HEK293 (cell line): ENCODE results near the gene PRADC1.

Experiments
- CTCF ChIA-PET: fragments of 350-600 bp; formaldehyde crosslinking; extraction: SDS; loops from one replicate; lab custom pipeline; 2021; ENCODE audit warnings: antibody characterized with exemption; lab: Yijun Ruan, JAX
- POLR2A ChIA-PET: fragments of 300-600 bp; formaldehyde crosslinking; extraction: SDS; loops from one replicate; lab custom pipeline; 2020; ENCODE audit warnings: antibody characterized with exemption, inconsistent platforms; lab: Yijun Ruan, JAX
- H3K27ac ChIP-seq: fragments of 200-500 bp; sonication (Bioruptor generic); 2 replicates; pipeline ENCODE4 v1.5.1; 2014; ENCODE audit warnings: low read depth, low read length, control low read depth, inconsistent platforms; ENCODE audit errors: extremely low read depth
- H3K36me3 ChIP-seq, 2 experiments: fragments of 200-500 bp in 1 of 2; sonication (Bioruptor generic) in 1 of 2; 1 replicate in 1 of 2; 2 replicates in 1 of 2; pipeline ENCODE4 v1.5.1; 2014 to 2017; ENCODE audit warnings: inconsistent platforms in 2 of 2, low read length in 2 of 2; ENCODE audit not compliant: control insufficient read depth in 2 of 2, insufficient read depth in 1 of 2
- H3K4me1 ChIP-seq: fragments of 200-500 bp; sonication (Bioruptor generic); 2 replicates; pipeline ENCODE4 v1.5.1; 2014; ENCODE audit warnings: mild to moderate bottlenecking, low read length, inconsistent platforms; ENCODE audit not compliant: control insufficient read depth, insufficient read depth
- H3K4me3 ChIP-seq: 2 replicates; pipeline ENCODE4 v1.5.1; 2011; ENCODE audit warnings: low read depth, mild to moderate bottlenecking, control low read depth, low read length, moderate library complexity
- H3K9me3 ChIP-seq: fragments of 200-500 bp; sonication (Bioruptor generic); 2 replicates; pipeline ENCODE4 v1.5.1; 2014; ENCODE audit warnings: low read depth, low read length, inconsistent platforms; ENCODE audit not compliant: control insufficient read depth, insufficient read depth
- GLI2 ChIP-seq: fragments of 450-650 bp; formaldehyde crosslinking; IDR thresholded peaks from 2 replicates; pipeline ENCODE4; 2017; ENCODE audit warnings: missing biosample characterization, missing genetic modification characterization, low read depth, borderline replicate concordance
- GLIS2 ChIP-seq: fragments of 450-650 bp; formaldehyde crosslinking; IDR thresholded peaks from 2 replicates; pipeline ENCODE4 v1.5.1; 2016; ENCODE audit warnings: missing biosample characterization, missing genetic modification characterization
- KLF16 ChIP-seq: fragments of 450-650 bp; formaldehyde crosslinking; IDR thresholded peaks from 2 replicates; pipeline ENCODE4 v1.5.1; 2017; ENCODE audit warnings: missing biosample characterization, missing genetic modification characterization
- OVOL3 ChIP-seq: fragments of 450-650 bp; formaldehyde crosslinking; IDR thresholded peaks from 2 replicates; pipeline ENCODE4 v1.5.1; 2016; ENCODE audit warnings: missing biosample characterization, missing genetic modification characterization
- PRDM6 ChIP-seq: fragments of 450-650 bp; formaldehyde crosslinking; IDR thresholded peaks from 2 replicates; pipeline ENCODE4 v1.5.1; 2017; ENCODE audit warnings: missing biosample characterization, missing genetic modification characterization
- SETDB1 ChIP-seq: IDR thresholded peaks from one replicate; pipeline ENCODE4 v1.6.1; 2017; ENCODE audit warnings: mild to moderate bottlenecking, low read length, moderate library complexity, mixed read lengths; ENCODE audit not compliant: insufficient read length
- ZBTB17 ChIP-seq: fragments of 450-650 bp; formaldehyde crosslinking; IDR thresholded peaks from 2 replicates; pipeline ENCODE4 v1.5.1; 2016; ENCODE audit warnings: missing biosample characterization, missing genetic modification characterization
- ZBTB21 ChIP-seq: fragments of 450-650 bp; formaldehyde crosslinking; IDR thresholded peaks from 2 replicates; pipeline ENCODE4 v1.5.1; 2017; ENCODE audit warnings: missing biosample characterization, missing genetic modification characterization
- ZNF280C ChIP-seq: fragments of 450-650 bp; formaldehyde crosslinking; IDR thresholded peaks from 2 replicates; pipeline ENCODE4 v1.5.1; 2016; ENCODE audit warnings: missing biosample characterization, missing genetic modification characterization
- ZNF335 ChIP-seq: fragments of 450-650 bp; formaldehyde crosslinking; conservative IDR thresholded peaks from 2 replicates; pipeline ENCODE4 v1.5.1; 2016; ENCODE audit warnings: missing biosample characterization, missing genetic modification characterization
- ZNF433 ChIP-seq: fragments of 450-650 bp; formaldehyde crosslinking; IDR thresholded peaks from 2 replicates; pipeline ENCODE4 v1.5.1; 2016; ENCODE audit warnings: missing biosample characterization, missing genetic modification characterization, low read depth
- ZNF600 ChIP-seq: fragments of 450-650 bp; formaldehyde crosslinking; IDR thresholded peaks from 2 replicates; pipeline ENCODE4 v1.5.1; 2016; ENCODE audit warnings: missing biosample characterization, missing genetic modification characterization
- ZNF610 ChIP-seq: fragments of 450-650 bp; formaldehyde crosslinking; IDR thresholded peaks from 2 replicates; pipeline ENCODE4 v1.5.1; 2016; ENCODE audit warnings: missing biosample characterization, missing genetic modification characterization, borderline replicate concordance
- ZNF660 ChIP-seq: fragments of 450-650 bp; IDR thresholded peaks from 2 replicates; pipeline ENCODE4 v1.5.1; 2018; ENCODE audit warnings: missing biosample characterization, mild to moderate bottlenecking, missing genetic modification characterization
- ZXDB ChIP-seq: fragments of 450-650 bp; formaldehyde crosslinking; IDR thresholded peaks from 2 replicates; pipeline ENCODE4 v1.5.1; 2016; ENCODE audit warnings: missing biosample characterization, missing genetic modification characterization
- TF ChIP-seq, protein P1 (sequence below): fragments of 450-650 bp; formaldehyde crosslinking; IDR thresholded peaks from 2 replicates; pipeline ENCODE4 v1.5.1; 2016; ENCODE audit warnings: missing biosample characterization, missing genetic modification characterization
- TF ChIP-seq, protein P2 (sequence below): fragments of 450-650 bp; formaldehyde crosslinking; IDR thresholded peaks from 2 replicates; pipeline ENCODE4 v1.5.1; 2016; ENCODE audit warnings: missing biosample characterization, missing genetic modification characterization
- TF ChIP-seq, protein P3 (sequence below): fragments of 450-650 bp; formaldehyde crosslinking; IDR thresholded peaks from 2 replicates; pipeline ENCODE4 v1.5.1; 2016; ENCODE audit warnings: missing biosample characterization, missing genetic modification characterization

The PRADC1 gene

GRCh38 chr2:73272270-73272669 lies 39.2 kb upstream of the PRADC1 start (continued):
- TF ChIP-seq ZNF610 (tag by site-specific recombination) = no peak

- Histone ChIP-seq H3K4me3 (peak overlapping the region; percentile 29), H3K27ac (peak overlapping the region; percentile 53; the same call in 1 of the 2 replicates), H3K36me3 (peaks cover 0 to 21% of the 10 kb centered on the region in 2 experiments; a peak in 2 of 3 replicates), H3K9me3 (no peaks in the 10 kb centered on the region), H3K4me1 (peaks cover 4% of the 10 kb centered on the region; the same call in 1 of the 2 replicates)
- ChIA-PET POLR2A (no interaction called here), CTCF (interaction anchor here (2.3 kb wide), 1 partner anchor 20 kb away, joined by 10 read pairs; no protein-coding TSS in a partner anchor)
- TF ChIP-seq GLIS2 (tag by site-specific recombination) = peak; percentile 51
- no peak for TF ChIP-seq OVOL3 (tag by site-specific recombination)
- no peak for TF ChIP-seq ZBTB21 (tag by site-specific recombination)
- TF ChIP-seq, protein P1, sequence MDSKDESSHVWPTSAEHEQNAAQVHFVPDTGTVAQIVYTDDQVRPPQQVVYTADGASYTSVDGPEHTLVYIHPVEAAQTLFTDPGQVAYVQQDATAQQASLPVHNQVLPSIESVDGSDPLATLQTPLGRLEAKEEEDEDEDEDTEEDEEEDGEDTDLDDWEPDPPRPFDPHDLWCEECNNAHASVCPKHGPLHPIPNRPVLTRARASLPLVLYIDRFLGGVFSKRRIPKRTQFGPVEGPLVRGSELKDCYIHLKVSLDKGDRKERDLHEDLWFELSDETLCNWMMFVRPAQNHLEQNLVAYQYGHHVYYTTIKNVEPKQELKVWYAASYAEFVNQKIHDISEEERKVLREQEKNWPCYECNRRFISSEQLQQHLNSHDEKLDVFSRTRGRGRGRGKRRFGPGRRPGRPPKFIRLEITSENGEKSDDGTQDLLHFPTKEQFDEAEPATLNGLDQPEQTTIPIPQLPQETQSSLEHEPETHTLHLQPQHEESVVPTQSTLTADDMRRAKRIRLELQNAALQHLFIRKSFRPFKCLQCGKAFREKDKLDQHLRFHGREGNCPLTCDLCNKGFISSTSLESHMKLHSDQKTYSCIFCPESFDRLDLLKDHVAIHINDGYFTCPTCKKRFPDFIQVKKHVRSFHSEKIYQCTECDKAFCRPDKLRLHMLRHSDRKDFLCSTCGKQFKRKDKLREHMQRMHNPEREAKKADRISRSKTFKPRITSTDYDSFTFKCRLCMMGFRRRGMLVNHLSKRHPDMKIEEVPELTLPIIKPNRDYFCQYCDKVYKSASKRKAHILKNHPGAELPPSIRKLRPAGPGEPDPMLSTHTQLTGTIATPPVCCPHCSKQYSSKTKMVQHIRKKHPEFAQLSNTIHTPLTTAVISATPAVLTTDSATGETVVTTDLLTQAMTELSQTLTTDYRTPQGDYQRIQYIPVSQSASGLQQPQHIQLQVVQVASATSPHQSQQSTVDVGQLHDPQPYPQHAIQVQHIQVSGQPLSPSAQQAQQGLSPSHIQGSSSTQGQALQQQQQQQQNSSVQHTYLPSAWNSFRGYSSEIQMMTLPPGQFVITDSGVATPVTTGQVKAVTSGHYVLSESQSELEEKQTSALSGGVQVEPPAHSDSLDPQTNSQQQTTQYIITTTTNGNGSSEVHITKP = peak; percentile 95
- peak; percentile 29 for TF ChIP-seq ZBTB17 (tag by site-specific recombination)
- peak; percentile 13; the same call in 1 of the 2 replicates for TF ChIP-seq ZNF600
- no peak for TF ChIP-seq ZXDB (tag by site-specific recombination)
- no peak for TF ChIP-seq SETDB1
- TF ChIP-seq ZNF433 (tag by site-specific recombination) = no peak
- no peak for TF ChIP-seq GLI2 (tag by site-specific recombination)
- peak; percentile 86 for TF ChIP-seq ZNF335 (tag by site-specific recombination)
- TF ChIP-seq PRDM6 (tag by site-specific recombination) = no peak
- peak; percentile 71 for TF ChIP-seq KLF16 (tag by site-specific recombination)
These were observed 36.8 kb upstream of the PRADC1 start for GRCh38 chr2:73269686-73270465.

- ChIA-PET CTCF (interaction anchor here (0.7 to 2.1 kb wide), 9 partner anchors 9 to 157 kb away, joined by 3 to 8 read pairs (median 6); no protein-coding TSS in a partner anchor), POLR2A (interaction anchor here (1.3 to 2.1 kb wide), 3 partner anchors 12 to 35 kb away, joined by 4 to 7 read pairs (median 5); partner anchors contain the start of genes CCT7 and PRADC1)
- H3K36me3 ChIP-seq = peaks cover 0 to 25% of the 10 kb centered on the region in 2 experiments; a peak in 2 of 3 replicates
- H3K4me3 ChIP-seq = peak overlapping the region; percentile 44
- H3K9me3 ChIP-seq = no peaks in the 10 kb centered on the region
- peak overlapping the region; percentile 53; the same call in 1 of the 2 replicates for H3K27ac ChIP-seq
- peaks cover 4% of the 10 kb centered on the region; the same call in 1 of the 2 replicates for H3K4me1 ChIP-seq
- peak; percentile 98 for TF ChIP-seq ZBTB17 (tag by site-specific recombination)
- TF ChIP-seq, protein P2, sequence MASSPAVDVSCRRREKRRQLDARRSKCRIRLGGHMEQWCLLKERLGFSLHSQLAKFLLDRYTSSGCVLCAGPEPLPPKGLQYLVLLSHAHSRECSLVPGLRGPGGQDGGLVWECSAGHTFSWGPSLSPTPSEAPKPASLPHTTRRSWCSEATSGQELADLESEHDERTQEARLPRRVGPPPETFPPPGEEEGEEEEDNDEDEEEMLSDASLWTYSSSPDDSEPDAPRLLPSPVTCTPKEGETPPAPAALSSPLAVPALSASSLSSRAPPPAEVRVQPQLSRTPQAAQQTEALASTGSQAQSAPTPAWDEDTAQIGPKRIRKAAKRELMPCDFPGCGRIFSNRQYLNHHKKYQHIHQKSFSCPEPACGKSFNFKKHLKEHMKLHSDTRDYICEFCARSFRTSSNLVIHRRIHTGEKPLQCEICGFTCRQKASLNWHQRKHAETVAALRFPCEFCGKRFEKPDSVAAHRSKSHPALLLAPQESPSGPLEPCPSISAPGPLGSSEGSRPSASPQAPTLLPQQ (tag by site-specific recombination) = peak; percentile 13; the same call in 1 of the 2 replicates
- TF ChIP-seq, protein P3, sequence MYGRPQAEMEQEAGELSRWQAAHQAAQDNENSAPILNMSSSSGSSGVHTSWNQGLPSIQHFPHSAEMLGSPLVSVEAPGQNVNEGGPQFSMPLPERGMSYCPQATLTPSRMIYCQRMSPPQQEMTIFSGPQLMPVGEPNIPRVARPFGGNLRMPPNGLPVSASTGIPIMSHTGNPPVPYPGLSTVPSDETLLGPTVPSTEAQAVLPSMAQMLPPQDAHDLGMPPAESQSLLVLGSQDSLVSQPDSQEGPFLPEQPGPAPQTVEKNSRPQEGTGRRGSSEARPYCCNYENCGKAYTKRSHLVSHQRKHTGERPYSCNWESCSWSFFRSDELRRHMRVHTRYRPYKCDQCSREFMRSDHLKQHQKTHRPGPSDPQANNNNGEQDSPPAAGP = no peak
- peak; percentile 47; the same call in 1 of the 2 replicates for TF ChIP-seq ZNF660 (tag by site-specific recombination)
- no peak for TF ChIP-seq ZNF280C (tag by site-specific recombination)
These were observed 36.0 kb upstream of the PRADC1 start for GRCh38 chr2:73268830-73269685.
